Measurements from ENCODE around the gene DAP. TPM values are rescaled to one million over a fixed set of nuclear protein-coding genes. Genes with fewer than 3 reads are reported as not detected.

Gene DAP
- total and polyA plus RNA-seq, 2 experiments from 2014 or later: 35.7 to 37.6 TPM

GRCh38 chr5:10676946-10677345 lies 84.1 kb downstream of the DAP start:
- no peaks in the 10 kb centered on the region for H3F3A ChIP-seq (replicated peaks; ENCODE audit: low read depth)
- Mint-ChIP-seq H3K36me3 (ENCODE audit: low read depth) (peaks cover 27% of the 10 kb centered on the region), H3K27me3 (ENCODE audit: insufficient read depth, low read depth, poor library complexity) (peaks cover 12% of the 10 kb centered on the region), H3K4me1 (peaks cover 2% of the 10 kb centered on the region; the same call in 2 of the 3 replicates), H3K4me3 (no peak overlapping the region), H3K9me3 (peaks cover 9% of the 10 kb centered on the region; the same call in 2 of the 3 replicates), H3K27ac (no peak overlapping the region)
- H4K20me1 ChIP-seq (replicated peaks; ENCODE audit: insufficient read depth): no peaks in the 10 kb centered on the region; the same call in 1 of the 2 replicates
- no peaks in the 10 kb centered on the region for H3K9me2 ChIP-seq (ENCODE audit: insufficient read depth)
- DNase-seq (ENCODE audit: low spot score) (no peak), ATAC-seq (no peak)
- no peak overlapping the region for H3K4me3 ChIP-seq
- H3K27ac ChIP-seq (ENCODE audit: low read depth): no peak overlapping the region
- no peak overlapping the region for H3K4me2 ChIP-seq
- H3K36me3 ChIP-seq (ENCODE audit: insufficient read depth): no peaks in the 10 kb centered on the region
- no peaks in the 10 kb centered on the region for H3K4me1 ChIP-seq (ENCODE audit: insufficient read depth)
- no peaks in the 10 kb centered on the region for H3K79me2 ChIP-seq (replicated peaks; ENCODE audit: insufficient read depth)
- no peak for TF ChIP-seq ETS1 (IDR thresholded peaks at IDR 0.05)
- TF ChIP-seq STAT1 (IDR thresholded peaks at IDR 0.05; ENCODE audit: unreplicated experiment): no peak
- TF ChIP-seq ZNF462 (CRISPR knock-in tag; IDR thresholded peaks at IDR 0.05): no peak
- TF ChIP-seq POLR2AphosphoS5 (IDR thresholded peaks at IDR 0.05; ENCODE audit: low read depth): no peak
- TF ChIP-seq ZNF114 (CRISPR knock-in tag; IDR thresholded peaks at IDR 0.05): no peak
- no peak for TF ChIP-seq NANOG (IDR thresholded peaks at IDR 0.05; ENCODE audit: borderline replicate concordance)
- TF ChIP-seq JUNB (IDR thresholded peaks at IDR 0.05; ENCODE audit: unreplicated experiment): no peak
- no peak for TF ChIP-seq EZH2 (IDR thresholded peaks at IDR 0.05; ENCODE audit: low read depth, unreplicated experiment)
- no peaks in the 10 kb centered on the region for H3K27me3 ChIP-seq (ENCODE audit: insufficient read depth)
- H2AFZ ChIP-seq: no peak overlapping the region
